Medulla oblongata (tissue), 1 donor: ENCODE measurements around the gene S100A12.

ENCODE experiments used
- DNase-seq: peaks from one replicate; pipeline ENCODE4 v3.0.0-alpha.2; 2015; ENCODE audit errors: extremely low spot score

The S100A12 gene

DNA sequence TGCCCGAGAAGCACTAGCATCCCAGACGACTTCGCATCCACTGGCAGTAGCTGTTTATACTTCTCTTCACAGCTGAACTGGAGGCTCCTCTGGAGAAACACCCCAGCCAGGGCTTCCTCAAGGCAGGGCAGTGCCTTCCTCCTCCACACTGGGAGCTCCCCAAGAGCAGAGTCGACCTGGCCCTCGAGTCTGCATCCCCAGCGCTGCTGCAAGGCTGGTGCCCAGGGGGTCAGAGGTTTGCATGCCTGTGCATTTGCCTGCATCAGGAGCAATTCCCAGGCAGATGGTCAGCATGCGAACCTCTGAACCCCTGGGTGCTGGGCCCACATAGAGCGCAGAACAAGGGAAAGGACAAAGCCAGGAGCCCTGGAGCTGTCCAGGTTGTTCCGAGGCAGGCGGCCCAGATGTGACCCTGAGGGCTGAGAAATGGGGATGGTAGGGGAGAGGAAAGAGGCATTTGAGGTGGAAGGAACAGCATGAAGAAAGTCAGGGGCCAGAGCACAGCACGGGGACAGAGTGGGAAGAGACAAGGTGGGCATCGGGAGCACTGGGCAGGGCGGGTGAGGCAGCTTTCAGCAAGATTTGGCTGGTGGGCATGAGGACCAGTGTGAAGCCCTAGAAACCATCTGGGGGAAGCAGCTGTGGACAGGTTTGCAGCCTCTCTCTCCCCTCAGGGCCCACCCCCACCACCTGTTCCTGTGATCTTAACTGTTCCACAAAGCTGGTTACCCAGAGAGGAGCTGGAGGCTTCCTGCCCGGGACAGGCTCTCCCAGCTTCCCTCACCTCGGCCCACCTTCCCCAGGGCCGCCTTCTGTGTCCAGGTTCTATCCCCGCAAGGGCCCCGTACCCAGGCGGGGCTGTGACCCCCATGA, 21.9 kb upstream of the S100A12 start:
- no peak for DNase-seq

DNA sequence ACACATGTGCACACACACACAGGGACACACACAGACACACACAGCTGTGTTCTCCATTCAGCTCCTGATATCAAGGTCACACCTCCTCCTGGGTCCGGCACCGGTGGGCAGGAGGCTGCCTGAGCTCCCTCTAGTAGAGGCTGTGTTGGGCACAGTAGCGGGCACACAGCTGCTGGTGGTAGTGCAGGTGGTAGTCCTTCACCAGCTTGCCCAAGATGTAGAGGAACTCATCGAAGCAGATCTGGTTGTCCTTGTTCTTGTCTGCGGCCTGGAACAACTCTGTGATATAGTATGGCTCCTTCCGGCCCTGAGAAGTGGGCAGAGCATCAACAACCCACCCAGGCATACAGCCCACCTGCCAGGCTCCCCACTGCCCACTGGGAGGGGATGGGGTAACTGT, 21.0 kb upstream of the S100A12 start:
- no peak for DNase-seq

DNA sequence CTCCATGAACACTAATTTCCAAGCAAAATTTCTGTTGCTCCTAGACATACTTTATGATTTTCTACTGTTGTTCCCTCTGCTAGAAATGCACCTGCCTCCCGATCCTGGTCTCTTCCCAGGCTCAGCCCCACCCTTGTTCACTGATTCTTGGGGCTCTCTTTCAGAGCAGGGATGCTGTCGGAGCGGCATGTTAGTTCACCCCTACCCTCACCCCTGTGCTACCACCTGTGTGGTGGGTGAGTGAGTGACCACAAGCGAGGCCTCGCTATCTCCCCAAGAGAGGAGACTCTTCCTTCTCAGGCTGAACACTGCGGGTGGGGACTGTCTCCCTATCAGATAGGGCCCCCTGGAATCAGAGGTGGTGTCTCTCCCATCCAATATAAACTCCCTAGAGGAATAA, 20.4 kb upstream of the S100A12 start:
- DNase-seq: no peak

DNA sequence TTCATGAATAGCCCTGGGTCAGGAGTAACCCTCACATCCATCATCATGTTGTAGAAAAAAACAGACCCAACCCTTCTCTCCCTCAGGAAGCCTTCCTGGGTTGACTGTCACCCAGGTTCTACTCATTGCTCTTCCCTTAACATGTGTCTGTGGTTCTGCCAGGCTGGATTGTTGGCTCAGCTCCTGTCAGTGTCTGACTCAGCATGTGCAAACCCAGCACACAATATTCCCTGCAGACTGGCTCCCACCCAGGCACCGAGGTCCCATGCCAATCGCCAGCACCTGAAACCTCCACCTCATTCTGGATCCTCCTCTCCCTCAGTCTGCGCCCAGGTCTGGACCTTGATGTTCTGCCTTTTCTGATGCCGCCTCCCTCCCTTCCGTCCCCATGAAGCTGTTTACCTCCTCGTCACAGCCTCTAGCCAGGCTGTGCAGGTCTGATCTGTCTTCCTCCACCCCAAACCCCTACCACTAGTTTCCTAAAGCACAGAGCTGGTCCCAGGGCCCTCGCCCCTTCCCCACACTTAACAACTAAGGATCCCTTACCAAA, 19.8 kb upstream of the S100A12 start:
- no peak for DNase-seq

DNA sequence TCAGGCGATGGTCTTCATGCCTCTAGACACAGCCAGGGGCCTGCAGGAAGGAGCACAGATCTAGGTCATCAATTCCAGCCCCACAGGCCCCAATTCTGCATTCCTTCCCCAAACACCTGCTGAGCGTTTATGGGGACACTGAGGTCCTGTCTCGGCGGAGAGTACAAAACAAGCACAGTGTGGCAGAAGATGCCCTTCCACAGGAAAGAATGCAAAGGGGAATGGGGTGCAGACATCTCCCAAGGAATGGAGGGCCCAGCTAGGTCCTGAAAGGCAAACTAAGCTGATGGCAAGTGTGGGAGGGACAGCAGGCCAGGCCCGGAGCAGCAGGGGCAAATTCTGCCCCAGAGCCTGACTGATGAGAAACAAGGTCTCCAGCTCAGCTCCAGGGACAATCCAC, 19.0 kb upstream of the S100A12 start:
- no peak for DNase-seq

DNA sequence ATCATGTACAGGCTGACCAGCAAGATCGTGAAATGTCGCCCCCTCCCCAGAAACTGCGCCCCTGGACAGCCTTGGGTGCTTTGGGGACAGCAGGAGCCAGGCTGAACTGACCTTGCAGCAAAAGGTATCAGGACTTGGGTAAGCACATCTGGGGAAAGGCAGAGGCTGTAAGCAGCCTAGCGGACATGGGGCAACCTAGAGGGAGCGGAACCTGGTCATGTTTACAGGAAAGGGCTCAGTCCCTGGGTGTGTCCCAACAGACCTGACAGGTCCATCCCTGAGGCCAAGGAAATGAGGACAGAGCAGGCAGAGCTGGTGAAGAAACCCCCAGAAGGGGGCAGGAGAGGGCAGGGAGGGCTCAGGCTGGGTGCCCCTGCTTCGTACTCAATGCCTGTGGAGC, 18.5 kb upstream of the S100A12 start:
- no peak for DNase-seq

DNA sequence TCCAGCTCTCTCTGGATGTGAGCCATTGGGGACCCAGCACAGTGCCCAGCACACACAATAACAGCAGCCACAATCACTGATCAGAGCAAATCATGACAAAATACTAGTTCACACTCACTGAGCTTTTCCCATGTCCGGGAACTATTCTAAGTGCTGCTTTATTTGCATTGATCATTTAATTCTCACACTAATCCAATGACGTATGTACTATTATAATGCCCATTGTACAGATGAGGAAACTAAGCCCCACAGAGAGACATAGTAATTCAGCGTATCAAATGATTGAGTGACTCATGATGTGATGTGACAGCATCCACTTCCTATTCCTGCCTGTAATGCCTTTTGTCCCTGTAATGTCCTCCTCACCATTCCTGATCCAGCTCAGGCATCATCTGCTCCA, 17.4 kb upstream of the S100A12 start:
- no peak for DNase-seq

DNA sequence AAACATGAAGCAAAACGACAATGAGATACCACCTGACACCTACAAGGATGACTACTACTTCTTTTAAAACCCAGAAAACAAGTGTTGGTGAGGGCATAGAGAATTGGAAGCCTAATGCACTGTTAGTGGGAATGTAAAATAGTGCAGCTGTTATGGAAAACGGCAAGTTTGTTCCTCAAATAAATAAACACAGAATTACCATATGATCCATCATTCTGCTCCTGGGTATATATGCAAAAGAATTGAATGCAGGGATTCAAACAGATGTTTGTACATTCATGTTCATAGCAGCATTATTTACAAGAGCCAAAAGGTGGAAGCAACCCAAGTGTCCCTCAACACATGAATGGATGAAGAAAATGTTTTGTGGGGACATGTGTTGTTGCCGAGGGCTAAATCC, 16.8 kb upstream of the S100A12 start:
- no peak for DNase-seq

DNA sequence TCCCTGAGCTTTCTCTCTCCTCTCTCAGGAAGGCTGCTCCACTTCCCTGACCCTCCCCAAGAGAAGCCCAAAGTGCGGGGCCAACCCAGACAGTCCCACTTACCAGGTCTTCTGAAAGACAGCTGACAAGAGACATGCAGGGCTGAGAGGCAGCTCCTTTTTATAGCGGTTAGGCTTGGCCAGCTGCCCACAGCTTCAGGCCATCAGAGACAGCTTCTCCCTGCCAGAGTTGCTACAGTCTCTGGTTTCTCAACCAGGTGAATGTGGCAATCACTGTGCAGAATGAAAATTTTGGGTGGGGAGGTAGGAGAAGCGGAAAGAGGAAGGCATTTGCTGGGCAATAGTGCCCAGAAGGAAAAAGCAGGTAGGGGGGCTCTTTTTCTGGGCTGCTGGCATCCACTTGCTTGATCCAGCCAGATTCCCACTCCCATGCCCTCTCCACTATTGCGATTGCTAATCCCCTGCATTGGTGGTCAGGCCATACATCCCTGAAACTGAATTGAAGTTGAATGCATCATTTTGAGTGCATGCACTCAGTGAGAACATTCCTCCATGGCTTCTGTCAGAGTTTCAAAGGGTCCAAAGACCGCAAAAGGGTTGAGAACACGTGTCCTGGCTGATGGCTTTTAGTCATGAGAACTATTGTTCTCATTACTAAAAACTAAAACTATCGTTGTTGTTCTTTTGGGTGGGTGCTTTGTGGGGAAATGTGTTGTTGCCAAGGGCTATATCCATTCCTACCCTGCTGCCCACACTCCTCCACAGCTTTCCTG, 15.7 kb upstream of the S100A12 start, which contains the start of gene S100A8:
Gene S100A8, minus strand, starts transcription at position 136 of the 773 bp plus-strand sequence. CDS start 538 bp downstream, outside the sequence.
- DNase-seq: peak; percentile 60

DNA sequence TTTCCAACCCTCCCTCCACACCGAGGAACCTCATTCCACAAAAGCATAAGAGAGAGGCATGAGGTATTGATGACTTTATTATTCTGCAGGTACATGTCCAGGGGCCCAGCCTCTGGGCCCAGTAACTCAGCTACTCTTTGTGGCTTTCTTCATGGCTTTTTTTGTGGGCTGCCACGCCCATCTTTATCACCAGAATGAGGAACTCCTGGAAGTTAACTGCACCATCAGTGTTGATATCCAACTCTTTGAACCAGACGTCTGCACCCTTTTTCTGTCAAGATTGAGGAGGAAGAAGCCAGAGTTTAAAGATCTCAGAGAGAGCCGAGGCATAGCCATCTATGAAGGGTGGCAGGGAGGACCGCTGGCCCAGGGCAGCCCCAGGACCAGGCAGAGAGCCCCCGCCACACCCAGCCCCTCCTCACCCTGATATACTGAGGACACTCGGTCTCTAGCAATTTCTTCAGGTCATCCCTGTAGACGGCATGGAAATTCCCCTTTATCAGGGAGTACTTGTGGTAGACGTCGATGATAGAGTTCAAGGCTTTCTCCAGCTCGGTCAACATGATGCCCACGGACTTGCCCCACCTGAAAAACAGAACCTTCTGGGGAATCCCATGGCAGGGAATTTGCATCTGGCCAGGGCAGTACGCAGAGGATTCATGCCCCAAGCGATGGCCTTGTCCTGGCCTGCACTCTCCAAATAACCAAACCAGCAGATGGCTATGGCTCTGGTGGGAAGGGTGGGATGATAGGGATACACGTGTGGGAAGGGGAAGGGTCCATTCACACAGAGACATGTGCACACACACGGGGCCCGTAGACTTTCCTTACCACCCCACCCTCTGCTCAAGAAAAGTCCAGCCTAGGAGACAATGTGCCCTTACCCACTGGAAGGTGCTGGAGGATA, 14.8 kb upstream of the S100A12 start:
- no peak for DNase-seq

DNA sequence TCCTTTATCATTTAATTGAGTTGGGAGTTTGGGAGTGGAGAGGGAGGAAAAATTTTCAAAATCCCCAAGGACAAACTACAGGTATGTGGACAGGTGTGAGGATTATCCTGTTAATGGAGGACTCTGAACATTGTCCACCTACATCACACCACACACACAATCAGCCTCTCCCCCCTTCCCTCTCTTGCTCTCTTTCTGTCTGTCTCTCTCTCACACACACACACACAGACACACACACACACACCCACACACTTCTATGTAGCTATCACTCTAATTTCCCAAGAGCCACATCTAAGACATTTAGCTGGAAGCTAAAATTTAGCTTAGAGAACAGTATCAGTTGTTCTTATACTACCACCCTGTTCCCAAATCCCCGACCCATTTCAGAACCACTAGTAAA, 14.0 kb upstream of the S100A12 start:
- DNase-seq: no peak

DNA sequence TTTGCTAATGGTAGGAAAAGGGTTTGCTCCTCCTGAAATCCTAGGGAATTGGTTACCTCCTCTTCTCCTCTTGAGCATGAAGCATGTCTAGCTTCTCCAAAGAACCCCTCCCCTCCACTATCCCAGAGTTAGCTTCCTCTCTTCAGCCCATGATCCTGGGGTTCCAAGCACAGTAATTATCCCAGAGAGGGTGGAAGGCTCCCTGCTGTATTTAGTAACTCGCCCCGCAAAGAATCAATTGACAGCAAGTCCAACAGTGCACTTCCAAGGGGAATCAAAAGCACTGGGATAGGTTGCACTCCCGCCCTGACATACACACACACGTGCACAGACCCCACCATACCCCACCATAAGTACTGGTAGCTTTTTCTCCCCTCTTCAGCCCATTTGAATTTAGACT, 12.4 kb upstream of the S100A12 start:
- DNase-seq: no peak

DNA sequence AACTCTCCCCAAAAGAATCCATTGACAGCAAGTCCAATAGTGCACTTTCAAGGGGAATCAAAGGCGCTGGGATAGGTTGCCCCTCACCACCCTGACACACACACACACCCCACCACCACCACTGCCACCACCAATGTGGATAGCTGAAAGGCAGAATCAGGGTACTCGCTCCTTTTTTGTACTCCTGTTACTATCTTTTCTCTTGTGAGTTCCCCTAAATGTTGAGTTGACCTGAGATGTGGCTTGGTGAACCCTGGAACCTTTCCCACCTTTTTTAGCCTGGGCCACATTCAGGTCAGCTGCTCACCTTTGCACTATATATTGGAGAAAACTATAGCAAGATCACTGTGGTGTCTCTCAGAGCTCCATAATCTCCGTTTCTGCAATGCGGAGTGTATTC, 11.6 kb upstream of the S100A12 start:
- DNase-seq: no peak

DNA sequence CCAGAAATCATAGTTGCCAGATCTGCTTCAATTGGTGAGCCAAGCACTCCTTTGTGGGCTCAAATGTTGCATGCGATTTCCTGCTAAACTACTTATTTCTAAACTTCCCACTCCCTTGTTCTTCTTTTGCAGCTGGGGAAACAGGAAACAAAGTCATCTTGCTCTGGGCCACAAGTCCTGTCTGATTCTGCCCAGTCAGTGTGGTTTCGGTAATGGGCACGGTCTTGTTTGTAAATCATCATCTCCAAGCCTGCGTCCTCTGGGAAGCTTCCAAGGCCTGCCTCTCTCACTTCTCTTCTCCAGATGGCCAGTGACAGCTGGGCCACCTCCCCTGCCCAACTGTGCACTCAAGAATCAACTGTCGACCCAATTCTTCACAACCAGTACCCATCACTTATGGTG, 11.1 kb upstream of the S100A12 start:
- peak; percentile 83 for DNase-seq

DNA sequence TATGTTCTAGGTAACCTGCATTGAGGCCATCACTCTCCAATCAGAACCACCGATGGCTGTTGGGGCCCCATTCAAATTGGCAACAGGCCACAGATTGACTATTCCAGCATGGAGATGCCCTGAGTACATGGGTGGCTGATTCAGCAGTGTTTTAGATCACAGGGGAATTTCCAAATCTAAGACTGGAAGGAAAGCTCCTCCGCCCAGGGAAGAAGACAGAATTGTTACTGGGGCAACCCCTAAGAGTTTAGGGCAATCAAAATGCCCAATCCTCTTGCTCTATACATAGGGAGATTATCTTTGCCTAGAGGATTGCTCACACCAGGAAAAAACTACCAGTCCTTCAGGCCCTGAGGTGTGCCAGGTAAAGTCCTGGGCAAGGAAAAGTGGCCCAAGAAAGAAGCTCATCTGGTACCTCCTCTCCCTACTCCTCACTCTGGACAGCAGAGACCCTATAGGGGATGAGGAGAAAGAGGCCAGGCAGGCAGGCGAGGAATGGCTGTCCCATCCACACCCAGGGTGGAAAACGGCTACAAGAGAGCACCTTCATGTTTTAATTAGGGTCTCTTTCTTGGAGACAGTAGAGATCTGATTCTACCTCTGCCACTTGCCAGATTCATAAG, 9.6 kb upstream of the S100A12 start:
- no peak for DNase-seq

DNA sequence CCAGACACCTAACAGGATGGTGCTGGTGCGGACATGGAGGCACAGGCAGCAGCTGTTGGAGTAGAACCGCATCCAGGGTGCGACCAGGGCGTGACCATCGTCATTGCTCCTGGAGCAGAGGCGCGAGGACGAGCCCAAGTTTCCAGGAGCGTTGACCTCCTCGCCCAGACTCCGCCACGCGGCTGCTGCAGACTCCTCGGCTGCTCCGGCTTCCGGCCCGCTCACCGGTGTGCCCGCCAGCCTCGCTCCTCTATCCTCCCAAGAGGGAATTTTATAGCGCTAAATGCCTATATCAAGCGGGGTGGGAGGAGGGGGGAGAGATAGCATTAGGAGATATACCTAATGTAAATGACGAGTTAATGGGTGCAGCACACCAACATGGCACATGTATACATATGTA, 5.3 kb upstream of the S100A12 start:
- DNase-seq: no peak

DNA sequence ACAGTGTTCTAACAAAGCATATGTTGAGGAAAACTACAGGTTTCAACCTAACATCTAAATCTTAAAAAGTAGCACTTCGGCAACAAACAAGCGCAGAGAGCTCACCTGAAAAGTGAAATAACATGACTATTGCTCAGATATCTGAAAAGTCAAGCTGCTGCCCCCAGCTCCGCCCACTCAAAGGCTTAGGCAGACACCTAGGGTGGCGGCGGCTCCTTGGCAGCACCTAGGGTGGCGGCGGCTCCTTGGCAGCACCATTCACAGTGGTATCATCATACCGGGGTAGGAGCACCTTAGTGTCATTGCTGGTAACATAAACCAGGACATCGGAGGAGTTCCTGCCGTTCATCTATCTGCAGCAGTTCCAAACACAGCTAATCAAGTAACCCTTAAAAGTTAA, 4.2 kb upstream of the S100A12 start:
- DNase-seq: no peak

DNA sequence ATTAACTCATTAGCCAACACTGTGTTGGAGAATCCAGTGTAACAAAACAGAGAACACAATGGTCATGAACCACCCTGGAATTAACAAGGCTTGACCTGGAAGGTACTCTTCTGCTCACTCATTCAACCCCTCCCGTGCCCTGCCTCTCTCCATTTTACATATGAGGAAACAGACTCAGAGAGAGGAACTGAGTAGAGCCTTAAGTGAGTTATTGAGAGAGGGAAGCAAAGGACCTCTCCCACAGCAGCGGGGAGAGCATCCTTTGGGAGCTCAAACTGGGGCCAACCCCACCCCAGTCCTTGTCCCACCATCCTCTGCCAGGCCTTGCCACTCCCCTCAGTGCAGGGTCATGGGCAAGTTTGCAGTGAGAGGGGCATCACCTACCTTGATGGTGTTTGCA, 1.4 kb downstream of the S100A12 start:
- DNase-seq: no peak

DNA sequence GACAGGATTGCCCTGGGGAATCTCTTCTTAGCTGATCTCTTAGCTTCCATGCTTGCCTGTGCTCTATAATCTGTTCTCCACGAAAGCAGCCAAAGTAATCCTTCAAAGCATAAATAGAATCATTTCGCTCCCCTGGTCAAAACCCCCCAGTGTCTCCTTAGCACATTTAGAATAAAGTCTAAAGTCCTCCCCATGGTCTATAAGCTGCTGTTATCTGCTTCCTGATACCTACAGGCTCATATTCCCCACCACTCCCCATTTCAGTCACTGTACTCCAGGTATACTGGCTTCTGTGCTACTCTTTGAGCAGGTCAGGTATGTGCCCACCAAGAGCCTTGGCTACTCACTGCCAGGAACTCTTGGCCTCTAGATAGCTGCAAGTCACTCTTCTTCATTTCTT, 2.9 kb downstream of the S100A12 start:
- no peak for DNase-seq

DNA sequence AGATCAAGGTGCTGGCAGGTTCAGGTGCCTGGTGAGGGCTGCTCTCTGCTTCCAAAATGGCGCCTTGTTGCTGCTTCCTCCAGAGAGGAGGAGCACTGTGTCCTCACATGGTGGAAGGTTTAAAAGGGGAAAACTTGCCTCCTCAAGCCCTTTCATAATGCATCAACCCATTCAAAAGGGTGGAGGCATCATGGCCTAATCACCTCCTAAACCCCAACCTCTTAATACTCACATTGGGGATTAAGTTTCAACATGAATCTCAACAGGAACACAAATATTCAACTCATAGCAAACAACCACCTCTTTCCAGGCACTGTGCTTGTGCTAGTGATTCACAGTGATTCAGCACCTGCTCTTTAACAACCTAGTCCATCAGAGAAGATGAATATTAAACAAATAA, 4.2 kb downstream of the S100A12 start:
- DNase-seq: no peak

DNA sequence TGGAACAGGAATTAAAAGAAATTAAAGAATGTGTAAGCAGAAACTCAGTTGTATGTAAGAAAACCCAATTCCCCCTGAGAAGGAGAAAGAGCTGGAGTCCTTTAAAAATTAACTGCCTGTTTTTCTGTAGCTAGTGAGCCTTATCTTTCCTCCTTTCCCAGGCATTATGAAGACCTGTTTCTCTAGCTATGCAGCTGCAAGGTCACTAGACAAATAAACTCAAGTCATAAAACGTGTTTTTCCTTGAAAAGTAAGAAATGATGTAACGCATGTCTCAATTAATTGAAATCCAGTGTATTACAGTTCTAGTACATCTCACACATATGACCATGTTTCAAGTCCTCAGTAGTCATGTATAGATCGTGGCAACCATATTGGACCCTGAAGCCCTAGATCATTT, 5.3 kb downstream of the S100A12 start:
- DNase-seq: no peak
